PC-3 (cell line): Measurements from ENCODE around the gene SSTR5.

Experiments used
- CTCF ChIP-seq: fragments of 300-600 bp; sonication (generic); conservative IDR thresholded peaks from 2 replicates; pipeline ENCODE4 v1.5.1; 2017; ENCODE audit warnings: antibody characterized with exemption, low read depth, mild to moderate bottlenecking, low read length
- EZH2phosphoT487 ChIP-seq: fragments of 300-600 bp; sonication (generic); IDR thresholded peaks from 2 replicates; pipeline ENCODE4 v1.6.1; 2018; ENCODE audit warnings: mild to moderate bottlenecking, antibody characterized with exemption, low read length, borderline replicate concordance

- TF ChIP-seq CTCF, result no peak
- no peak for TF ChIP-seq EZH2phosphoT487
Measured at GRCh38 chr16:1088295-1089170, 16.0 kb downstream of the SSTR5 start.
